Measurements from ENCODE around the gene CSNK1D. TPM values are rescaled to one million over a fixed set of nuclear protein-coding genes. Genes with fewer than 3 reads are reported as not detected.

The CSNK1D gene
- total RNA-seq, 1 experiment from 2014 or later = 111 TPM

- Mint-ChIP-seq H3K4me3 (no peak overlapping the region), H3K4me1 (peaks cover 4% of the 10 kb centered on the region), H3K27me3 (ENCODE audit: low read depth) (0 out of 2 replicates have a peak, but pooled peaks cover 3% of the 10 kb centered on the region), H3K36me3 (no peaks in the 10 kb centered on the region), H3K27ac (no peak overlapping the region), H3K9me3 (no peaks in the 10 kb centered on the region)
- POLR2A ChIA-PET = no interaction called here
- ATAC-seq (no peak), DNase-seq (ENCODE audit: low spot score) (no peak)
- CTCF ChIA-PET = interaction anchor here (1.3 to 1.8 kb wide), 2 partner anchors 10 to 74 kb away, joined by 3 to 6 read pairs; no protein-coding TSS in a partner anchor
- no peak for TF ChIP-seq KAT7 (CRISPR knock-in tag; IDR thresholded peaks at IDR 0.05; ENCODE audit: borderline replicate concordance)
- TF ChIP-seq NFYB (CRISPR knock-in tag; conservative IDR thresholded peaks at IDR 0.05; ENCODE audit: low read depth) = no peak
- no peak for TF ChIP-seq AFF4 (CRISPR knock-in tag; IDR thresholded peaks at IDR 0.05; ENCODE audit: borderline replicate concordance)
Observed at GRCh38 chr17:82310877-82311276, 37.4 kb upstream of the CSNK1D start.

GRCh38 chr17:82309656-82310570 is 36.4 kb upstream of the CSNK1D start:
- H3K4me3 Mint-ChIP-seq = no peak overlapping the region
- no peak for DNase-seq (ENCODE audit: low spot score)
- no peaks in the 10 kb centered on the region for H3K9me3 Mint-ChIP-seq
- no peak for ATAC-seq
- no peaks in the 10 kb centered on the region; the same call in 1 of the 2 replicates for H3K27me3 Mint-ChIP-seq (ENCODE audit: low read depth)
- ChIA-PET CTCF (interaction anchor here (1.3 to 1.8 kb wide), 2 partner anchors 9 to 74 kb away, joined by 3 to 6 read pairs; no protein-coding TSS in a partner anchor), POLR2A (no interaction called here)
- TF ChIP-seq PRDM15 (CRISPR knock-in tag; IDR thresholded peaks at IDR 0.05) (no peak), GRHL2 (CRISPR knock-in tag; IDR thresholded peaks at IDR 0.05; ENCODE audit: insufficient replicate concordance, severe bottlenecking) (no peak), ZNF263 (CRISPR knock-in tag; IDR thresholded peaks at IDR 0.05; ENCODE audit: low read depth) (peak; percentile 81; the same call in 1 of the 2 replicates), IRF2 (CRISPR knock-in tag; IDR thresholded peaks at IDR 0.05; ENCODE audit: borderline replicate concordance, low read depth) (no peak)
- H3K36me3 Mint-ChIP-seq = no peaks in the 10 kb centered on the region
- no peaks in the 10 kb centered on the region for H3K4me1 Mint-ChIP-seq
- no peak overlapping the region; the same call in 1 of the 2 replicates for H3K27ac Mint-ChIP-seq

DNA sequence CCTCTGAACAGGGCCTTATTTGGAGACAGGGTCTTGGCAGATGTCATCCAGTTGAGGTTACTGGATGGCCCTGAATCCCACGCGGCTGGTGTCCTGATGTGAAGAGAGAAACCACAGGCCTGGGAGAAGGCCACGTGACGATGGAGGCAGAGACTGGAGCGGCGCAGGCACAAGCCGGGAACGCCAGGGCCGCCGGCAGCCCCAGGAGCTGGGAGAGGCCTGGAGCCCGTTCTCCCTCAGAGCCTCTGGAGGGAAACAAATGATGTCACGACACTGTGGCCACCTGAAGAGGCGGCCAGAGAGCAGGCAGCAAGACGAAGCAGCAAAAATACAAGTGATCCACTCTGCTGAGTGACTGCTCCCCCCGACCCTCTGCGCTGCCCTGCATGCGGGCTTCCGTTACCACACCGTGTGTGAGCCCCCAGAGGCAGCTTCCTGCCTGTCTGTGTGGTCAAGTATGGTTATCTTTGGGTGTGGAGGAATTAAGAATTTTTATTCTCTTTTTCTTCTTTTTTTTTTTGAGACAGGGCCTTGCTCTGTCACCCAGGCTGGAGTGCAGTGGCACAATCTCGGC is 32.3 kb upstream of the CSNK1D start:
- H3K4me1 Mint-ChIP-seq = no peaks in the 10 kb centered on the region
- H3K4me3 Mint-ChIP-seq = no peak overlapping the region
- no peak for ATAC-seq
- DNase-seq (ENCODE audit: low spot score) = no peak
- H3K36me3 Mint-ChIP-seq = no peaks in the 10 kb centered on the region
- H3K27ac Mint-ChIP-seq = 0 out of 2 replicates have a peak overlapping the region, but pooled peaks have one; percentile 45
- CTCF ChIA-PET = interaction anchor here (0.9 kb wide), 1 partner anchor 13 kb away, joined by 5 read pairs; no protein-coding TSS in a partner anchor
- no peaks in the 10 kb centered on the region; the same call in 1 of the 2 replicates for H3K27me3 Mint-ChIP-seq (ENCODE audit: low read depth)
- H3K9me3 Mint-ChIP-seq = no peaks in the 10 kb centered on the region
- POLR2A ChIA-PET = no interaction called here
- TF ChIP-seq IRF2 (CRISPR knock-in tag; IDR thresholded peaks at IDR 0.05; ENCODE audit: borderline replicate concordance, low read depth) (no peak), ZNF512 (CRISPR knock-in tag; IDR thresholded peaks at IDR 0.05; ENCODE audit: borderline replicate concordance) (no peak), ZNF281 (CRISPR knock-in tag; IDR thresholded peaks at IDR 0.05) (no peak), EMX1 (CRISPR knock-in tag; IDR thresholded peaks at IDR 0.05) (no peak), ZMAT4 (CRISPR knock-in tag; IDR thresholded peaks at IDR 0.05) (no peak), ZNF317 (CRISPR knock-in tag; IDR thresholded peaks at IDR 0.05; ENCODE audit: borderline replicate concordance, low read depth) (no peak), NR2C2 (CRISPR knock-in tag; IDR thresholded peaks at IDR 0.05) (no peak)
